Activated CD4-positive, CD25-positive, alpha-beta regulatory T cell treated with anti-CD3 and anti-CD28 coated beads, Interleukin-2, amount 50 U/mL, for 24 hours (primary cell): ENCODE results near the gene BTNL2.
"Not testable (repeated sequence)": the region's sequence is repeated elsewhere in the genome, so short reads cannot be mapped to it uniquely, and the experiment has no call there.

Experiments used
- ATAC-seq, 2 donors: fragments of 150-1000 bp; cut with Tn5 transposase; one replicate each; pipeline ENCODE4 v1.10.0; 2021; ENCODE audit warnings: mild to moderate bottlenecking in 1 of 2, moderate library complexity in 1 of 2

BTNL2 gene

DNA sequence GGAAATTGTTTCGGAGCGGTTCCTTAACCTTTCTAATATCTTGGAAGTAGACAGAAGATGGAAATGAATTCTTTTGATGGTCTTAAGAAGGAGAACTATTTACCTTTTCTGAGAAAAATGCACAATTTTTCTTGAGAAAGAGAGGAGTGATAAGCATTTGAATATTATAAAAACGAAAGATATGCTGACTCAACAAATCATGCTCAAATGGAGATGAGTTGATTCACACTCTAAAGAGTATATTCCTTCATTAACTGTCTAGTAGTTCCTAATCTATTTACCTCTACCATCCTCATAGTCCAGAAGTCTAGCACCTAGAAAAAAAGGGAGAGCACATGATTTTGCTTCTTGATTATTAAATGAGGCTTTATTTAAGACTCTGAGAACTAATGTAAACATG lies 39.3 kb downstream of the BTNL2 start:
- no peak for ATAC-seq

DNA sequence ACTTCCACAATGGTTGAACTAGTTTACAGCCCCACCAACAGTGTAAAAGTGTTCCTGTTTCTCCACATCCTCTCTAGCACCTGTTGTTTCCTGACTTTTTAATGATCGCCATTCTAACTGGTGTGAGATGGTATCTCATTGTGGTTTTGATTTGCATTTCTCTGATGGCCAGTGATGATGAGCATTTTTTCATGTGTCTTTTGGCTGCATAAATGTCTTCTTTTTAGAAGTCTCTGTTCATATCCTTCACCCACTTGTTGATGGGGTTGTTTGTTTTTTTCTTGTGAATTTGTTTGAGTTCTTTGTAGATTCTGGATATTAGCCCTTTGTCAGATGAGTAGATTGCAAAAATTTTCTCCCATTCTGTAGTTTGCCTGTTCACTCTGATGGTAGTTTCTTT lies 47.8 kb downstream of the BTNL2 start:
- ATAC-seq: not testable (repeated sequence)

- ATAC-seq: not testable (repeated sequence)
These were observed 48.4 kb downstream of the BTNL2 start for GRCh38 chr6:32358548-32358947.

DNA sequence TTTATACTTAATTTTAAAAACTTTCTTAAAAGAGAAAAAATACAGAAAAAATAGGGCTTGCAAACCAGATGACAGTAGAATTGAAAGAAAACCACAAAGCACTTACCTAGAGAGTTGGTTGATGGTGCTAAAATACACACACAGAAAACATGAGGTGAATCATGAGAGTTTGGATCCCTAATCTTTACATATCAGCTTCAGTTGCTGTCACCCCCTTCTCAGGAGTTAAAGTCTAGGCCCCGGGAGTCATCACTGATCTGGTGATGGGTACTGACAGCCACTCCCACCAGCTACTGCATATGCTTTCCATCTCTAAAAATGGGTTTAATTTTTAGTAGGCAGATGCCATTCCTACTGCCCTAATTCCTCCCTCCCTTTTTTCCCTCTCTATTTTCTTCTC lies 52.0 kb downstream of the BTNL2 start:
- no peak for ATAC-seq

DNA sequence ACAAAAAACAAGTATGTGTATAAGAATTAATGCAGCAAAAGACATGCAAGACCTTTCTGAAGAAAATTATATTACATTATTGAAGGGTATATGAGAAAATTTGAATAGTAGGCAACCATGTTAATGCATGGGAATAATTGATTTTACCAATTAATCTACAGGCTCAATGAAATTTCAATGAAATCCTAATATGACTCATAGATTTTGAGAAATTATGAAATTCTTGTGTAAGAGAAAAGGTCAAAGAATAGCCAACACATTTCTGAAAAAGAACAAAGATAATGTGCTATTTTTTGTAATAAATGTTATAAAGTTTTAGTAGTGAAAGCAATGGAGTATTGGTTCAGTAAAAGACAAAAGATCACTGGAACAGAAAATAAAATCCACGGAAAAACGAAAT lies 53.6 kb downstream of the BTNL2 start:
- no peak for ATAC-seq
